CD4-positive, alpha-beta T cell treated with Interleukin-17A for 1 hour (primary cell): ENCODE results near the gene TOR2A.

ENCODE experiments used
- DNase-seq: peaks from one replicate; pipeline ENCODE4 v3.0.0-alpha.2; 2020

The TOR2A gene

GRCh38 chr9:127693697-127694096 is 41.4 kb downstream of the TOR2A start:
- no peak for DNase-seq

DNA sequence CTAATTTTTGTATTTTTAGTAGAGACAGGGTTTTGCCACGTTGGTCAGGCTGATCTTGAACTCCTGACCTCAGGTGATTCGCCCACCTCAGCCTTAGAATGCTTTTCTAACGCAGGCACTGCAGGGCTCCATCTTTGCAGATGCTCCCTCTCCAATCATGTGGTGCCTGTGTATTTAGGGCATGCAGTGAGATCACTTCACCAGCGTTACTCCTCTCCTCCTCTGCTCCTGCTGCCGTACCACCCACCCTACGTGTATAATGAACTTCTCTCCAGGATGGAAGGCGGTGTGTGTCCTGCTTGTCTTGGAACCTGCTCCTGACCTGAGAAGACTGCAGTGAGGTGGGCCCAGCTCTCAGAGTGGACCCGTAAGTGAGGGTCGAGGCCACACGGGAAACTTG is 42.0 kb downstream of the TOR2A start:
- DNase-seq: no peak

DNA sequence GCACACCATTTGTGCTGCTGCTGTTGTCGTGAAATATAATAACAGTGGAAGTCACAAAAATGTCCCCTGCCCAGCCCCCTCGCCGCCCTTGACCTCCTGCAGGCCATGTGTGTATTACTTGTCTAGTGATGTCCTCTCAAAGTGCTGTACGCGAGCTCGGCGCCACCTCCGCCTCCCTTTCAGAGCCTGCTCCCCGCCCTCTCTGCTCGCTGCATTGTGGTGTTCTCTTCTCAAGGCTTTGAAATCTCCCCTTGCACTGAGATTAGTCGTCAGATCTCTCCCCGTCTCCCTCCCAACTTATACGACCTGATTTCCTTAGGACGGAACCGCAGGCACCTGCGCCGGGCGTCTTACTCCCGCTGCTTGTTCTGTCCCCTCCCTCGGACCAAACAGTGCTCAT is 43.0 kb downstream of the TOR2A start:
- no peak for DNase-seq

DNA sequence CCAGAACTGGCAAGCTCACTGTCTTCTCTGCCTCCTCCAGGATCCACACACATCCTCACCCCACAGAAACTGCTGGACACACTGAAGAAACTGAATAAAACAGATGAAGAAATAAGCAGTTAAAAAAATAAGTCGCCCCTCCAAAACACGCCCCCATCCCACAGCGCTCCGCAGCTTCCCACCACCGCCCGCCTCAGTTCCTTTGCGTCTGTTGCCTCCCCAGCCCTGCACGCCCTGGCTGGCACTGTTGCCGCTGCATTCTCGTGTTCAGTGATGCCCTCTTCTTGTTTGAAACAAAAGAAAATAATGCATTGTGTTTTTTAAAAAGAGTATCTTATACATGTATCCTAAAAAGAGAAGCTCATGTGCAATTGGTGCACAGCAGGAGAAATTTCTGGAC is 44.4 kb downstream of the TOR2A start:
- DNase-seq: no peak

DNA sequence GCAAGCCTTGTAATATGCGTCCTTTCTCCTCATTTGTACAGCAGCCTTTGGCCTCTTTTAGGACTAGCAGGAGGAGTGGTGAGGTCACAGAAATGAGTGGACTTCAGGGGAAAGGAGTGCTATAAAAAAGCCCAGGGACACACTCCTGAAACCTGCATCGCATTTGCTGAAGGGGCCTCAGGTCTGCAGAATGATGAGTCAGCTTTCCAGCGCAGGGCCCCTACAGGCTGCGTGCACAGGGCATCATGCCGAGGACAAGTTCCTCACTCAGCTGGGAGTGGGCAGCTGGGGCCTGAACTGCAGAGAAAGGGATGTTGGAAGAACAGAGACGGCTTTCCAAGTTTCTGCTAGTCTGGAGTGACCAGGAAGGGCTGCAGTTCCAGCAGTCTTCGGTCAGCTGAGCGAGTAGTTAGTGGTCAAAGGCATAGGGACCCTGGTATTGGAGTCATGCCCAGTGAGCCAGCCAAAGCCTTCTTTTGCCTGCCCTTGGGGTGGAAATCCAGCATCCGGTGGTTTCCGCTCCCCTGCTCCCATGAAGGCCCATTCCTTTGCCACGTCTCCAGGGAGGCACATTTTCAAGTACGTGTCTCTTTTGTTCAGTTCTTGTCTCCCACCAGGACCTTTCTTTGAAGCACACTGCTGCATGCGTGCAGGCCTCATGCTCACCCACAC is 45.6 kb downstream of the TOR2A start:
- no peak for DNase-seq

- DNase-seq: no peak
Measured at GRCh38 chr9:127686461-127687393, 48.4 kb downstream of the TOR2A start.

GRCh38 chr9:127684576-127684975 is 50.5 kb downstream of the TOR2A start:
- no peak for DNase-seq

GRCh38 chr9:127683723-127684122 is 51.4 kb downstream of the TOR2A start:
- DNase-seq: no peak

GRCh38 chr9:127682351-127683136 is 52.5 kb downstream of the TOR2A start:
- DNase-seq: no peak
